NCI-H1694 treated with DMSO at 0.1 percent for 48 hours (cell line): ENCODE results near the gene GHRH.

Experiments used
- DNase-seq: peaks from one replicate; lab custom pipeline; 2025; lab: John Stamatoyannopoulos, UW

GHRH gene

GRCh38 chr20:37202267-37202943 lies 59.2 kb downstream of the GHRH start:
- DNase-seq, result peak; percentile 25

GRCh38 chr20:37201827-37202162 lies 59.8 kb downstream of the GHRH start:
- no peak for DNase-seq
